HG03565 (cell line): Measurements from ENCODE around the gene CEP72.
"Not testable (repeated sequence)": the region's sequence is repeated elsewhere in the genome, so short reads cannot be mapped to it uniquely, and the experiment has no call there.

Source experiments
- ATAC-seq: cut with Tn5 transposase; IDR thresholded peaks from one replicate; pipeline ENCODE4 v1.9.1; 2021; ENCODE audit warnings: mild to moderate bottlenecking, moderate library complexity; ENCODE audit not compliant: unreplicated experiment

CEP72 gene, protein sequence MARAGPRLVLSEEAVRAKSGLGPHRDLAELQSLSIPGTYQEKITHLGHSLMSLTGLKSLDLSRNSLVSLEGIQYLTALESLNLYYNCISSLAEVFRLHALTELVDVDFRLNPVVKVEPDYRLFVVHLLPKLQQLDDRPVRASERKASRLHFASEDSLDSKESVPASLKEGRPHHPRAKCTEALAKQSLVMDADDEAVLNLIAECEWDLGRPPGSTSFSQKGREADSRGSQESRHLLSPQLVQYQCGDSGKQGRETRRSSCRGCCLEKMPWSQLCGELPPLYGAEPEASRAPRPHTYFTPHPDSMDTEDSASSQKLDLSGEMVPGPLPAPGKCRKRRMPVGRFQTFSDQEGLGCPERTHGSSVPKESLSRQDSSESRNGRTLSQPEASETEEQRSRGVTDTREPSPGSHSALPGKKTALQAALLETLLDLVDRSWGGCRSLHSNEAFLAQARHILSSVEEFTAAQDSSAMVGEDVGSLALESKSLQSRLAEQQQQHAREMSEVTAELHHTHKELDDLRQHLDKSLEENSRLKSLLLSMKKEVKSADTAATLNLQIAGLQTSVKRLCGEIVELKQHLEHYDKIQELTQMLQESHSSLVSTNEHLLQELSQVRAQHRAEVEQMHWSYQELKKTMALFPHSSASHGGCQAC

DNA sequence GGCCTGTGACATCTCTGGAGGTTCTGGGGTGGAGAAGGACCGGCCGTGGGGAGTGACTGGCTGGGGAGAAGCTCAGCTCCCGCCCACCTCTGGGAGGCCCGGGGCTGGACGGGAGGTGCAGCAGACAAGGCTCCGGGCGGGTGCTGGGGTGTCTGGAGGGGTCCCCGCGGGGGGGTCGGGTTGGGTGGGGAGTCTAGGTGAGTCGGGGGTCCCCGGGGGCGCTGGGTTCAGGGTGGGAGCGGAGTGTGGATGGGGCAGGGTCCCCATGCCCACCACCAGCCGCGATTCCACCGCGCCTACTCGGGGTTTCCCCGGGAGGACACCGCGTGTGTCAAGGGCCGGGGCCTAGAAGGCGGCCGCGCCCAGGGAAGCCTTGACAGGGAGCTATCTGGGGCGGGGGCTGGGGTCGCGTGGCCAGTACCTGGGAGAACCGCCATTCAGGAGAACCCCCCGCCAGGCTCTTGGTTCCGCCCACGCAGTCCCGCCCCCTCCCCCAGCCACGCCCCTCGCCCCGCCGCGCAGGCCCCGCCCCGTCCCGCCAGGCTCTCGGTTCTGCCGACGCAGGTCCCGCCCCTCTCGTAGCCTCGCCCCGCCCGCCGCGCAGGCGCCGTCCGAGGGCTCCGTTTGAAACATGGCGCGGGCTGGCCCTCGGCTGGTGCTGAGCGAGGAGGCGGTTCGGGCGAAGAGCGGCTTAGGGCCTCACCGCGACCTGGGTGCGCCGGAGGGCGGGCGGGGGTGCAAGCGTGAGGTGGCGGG is at the start of gene CEP72:
TSS of gene CEP72 (plus strand) at position 610 of the 756 bp plus-strand sequence. CDS start at position 632, 22 bp downstream.
- peak; percentile 62 for ATAC-seq

DNA sequence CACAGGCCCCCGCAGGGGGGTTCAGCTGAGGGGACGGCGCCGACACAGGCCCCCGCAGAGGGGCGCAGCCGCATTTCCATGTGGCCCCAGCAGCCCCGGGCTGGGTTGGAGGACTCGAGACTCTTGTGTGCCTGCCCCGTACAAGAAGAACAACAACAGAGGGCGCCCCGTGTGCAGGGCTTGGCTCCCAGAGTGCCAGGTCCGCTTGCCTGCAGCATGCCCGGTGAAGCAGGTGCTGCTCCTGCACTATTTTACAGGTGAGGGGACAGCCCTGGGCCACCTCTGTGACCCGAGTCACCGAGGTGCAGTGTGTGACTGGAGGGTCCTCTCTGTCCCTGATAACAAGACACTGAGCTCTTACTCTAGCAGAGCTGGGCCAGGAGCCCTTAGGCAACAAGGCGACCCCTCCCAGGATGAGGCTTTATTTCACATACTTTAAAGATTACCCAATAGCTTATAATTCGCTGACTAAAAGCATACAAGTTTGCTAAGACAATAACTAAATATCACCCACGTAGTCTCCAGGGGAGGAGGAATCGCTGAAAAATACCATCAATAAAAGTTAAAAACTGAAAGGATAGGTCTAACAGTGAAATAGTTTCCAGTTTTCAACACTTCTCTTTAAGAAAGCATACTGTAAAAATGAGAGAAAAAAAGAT is 46.2 kb upstream of the CEP72 start:
- ATAC-seq, result no peak

DNA sequence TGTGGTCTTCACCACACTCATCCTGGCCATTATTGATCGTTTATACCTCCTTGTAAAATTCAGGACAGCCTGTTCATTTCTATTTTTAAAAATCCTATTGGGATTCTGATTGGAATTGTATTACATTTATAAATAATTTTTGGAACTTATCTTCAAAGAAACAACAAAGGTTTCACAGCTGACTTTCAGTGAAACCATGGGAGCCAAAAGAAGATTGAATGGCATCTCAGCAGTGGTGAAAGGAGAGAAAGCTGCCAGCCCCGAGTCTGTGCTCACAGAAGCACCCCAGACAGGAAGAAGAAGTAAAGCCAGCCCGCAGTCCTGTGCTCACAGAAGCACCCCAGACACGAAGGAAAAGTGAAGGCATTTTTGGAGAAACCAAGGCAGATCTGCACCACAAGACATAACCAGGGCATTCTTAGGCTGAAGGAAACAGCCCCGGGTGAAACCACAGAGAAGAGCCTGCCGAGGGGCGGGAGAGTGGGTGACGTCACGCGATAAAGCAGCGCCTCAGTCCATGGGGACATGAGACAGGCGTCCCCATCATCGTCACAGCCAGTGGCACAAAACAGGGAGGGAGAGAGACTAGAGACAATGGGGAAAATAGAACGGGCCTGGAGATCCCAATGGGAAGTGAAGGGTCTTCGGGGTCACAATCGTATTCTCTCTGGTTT is 45.4 kb upstream of the CEP72 start:
- no peak for ATAC-seq

DNA sequence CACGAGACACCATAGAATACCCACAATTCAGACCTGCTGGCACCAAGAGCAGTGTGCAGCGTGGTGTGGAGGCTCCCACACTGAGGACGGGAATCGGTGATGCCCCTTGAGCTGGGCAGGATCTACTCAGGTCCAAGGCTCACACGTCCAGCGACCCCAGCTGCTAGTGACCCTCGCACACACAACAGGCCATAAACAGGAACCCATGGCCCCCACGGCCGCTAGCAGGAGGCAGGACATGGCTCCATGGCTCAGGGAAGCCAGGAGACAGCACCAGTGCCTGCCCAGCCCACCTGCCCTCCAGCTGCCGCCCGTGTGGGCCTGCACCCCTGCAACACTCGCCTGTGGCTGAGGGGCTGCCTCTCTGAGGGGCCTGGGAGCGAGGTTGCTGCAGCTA is 44.5 kb upstream of the CEP72 start:
- no peak for ATAC-seq

DNA sequence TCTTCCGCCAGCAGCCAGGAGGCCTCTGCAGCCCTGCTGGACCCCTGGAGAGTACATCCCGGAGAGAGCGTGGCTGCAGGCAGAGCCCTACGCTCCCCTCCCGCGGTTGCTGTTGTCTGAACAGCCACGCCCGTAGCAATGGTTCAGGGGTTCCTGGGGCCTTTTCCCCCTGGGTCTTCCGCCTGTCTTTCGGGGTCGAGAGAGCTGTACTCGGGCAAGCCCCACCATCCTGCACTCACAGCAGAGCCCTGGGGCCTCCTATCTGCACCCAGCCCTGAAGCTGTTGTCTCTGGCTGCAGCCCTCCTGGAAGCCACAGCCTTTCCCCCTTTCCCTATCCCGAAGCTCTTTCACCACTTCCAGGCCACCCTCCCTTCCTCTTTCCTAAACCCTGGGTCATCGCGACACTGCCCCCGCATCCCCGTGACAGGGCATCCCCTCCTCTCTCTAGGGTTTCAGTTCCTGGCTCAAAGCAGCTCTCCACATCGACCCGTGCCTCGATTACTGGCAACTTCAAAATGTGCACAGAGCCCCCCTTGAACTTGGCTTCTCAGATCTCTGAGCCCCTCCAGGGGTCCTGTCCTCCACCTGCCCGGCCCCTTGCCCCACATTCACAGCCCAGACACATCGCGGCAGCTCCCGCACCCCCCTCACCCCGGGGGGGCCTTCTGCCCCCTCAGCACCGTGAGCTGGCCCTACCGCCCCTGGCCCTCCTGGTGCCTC is 43.9 kb upstream of the CEP72 start:
- no peak for ATAC-seq

DNA sequence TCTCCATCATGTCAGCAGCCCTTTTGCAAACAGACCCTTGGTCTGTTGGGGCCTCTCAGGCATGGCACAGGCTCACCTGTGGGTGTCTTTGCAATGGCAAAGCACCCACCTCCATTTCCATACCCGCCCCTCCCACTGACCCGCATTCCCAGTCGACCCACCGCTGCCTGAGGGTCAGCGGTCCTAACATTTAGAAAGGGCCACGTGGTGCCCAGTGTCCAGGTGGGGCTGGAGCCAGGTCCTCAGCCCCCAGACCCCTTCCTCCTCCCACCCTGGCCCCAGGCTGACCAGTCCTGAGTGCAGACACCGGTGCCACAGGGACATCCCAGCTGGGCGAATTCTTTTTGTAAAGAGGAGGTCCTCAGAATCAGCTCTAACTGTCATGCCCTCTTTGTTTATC is 43.3 kb upstream of the CEP72 start:
- ATAC-seq, result no peak

DNA sequence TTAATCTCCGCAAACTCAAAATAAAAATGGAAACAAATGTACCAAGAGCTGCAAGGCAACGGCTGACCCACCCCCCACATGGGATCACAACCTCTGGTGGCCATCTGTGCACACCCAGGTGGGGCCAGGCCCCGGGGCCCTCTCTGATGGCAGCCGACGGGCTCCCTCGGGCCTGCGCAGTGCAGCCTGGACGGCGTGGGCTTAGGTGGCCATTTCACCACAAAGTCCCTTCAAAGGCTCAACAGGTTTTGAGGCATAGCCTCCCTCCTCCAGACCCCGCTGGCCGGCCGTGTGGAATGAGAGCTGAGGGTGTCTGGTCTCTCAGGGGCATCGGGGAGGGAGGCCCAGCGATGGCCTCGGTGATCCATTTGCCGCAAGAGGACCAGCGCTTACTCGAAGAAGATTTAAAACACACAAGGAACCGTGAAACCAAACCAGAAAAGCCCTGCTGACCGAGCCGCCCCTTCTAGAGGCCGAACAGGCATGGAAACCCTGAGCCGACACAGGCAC is 42.7 kb upstream of the CEP72 start:
- ATAC-seq, result no peak

DNA sequence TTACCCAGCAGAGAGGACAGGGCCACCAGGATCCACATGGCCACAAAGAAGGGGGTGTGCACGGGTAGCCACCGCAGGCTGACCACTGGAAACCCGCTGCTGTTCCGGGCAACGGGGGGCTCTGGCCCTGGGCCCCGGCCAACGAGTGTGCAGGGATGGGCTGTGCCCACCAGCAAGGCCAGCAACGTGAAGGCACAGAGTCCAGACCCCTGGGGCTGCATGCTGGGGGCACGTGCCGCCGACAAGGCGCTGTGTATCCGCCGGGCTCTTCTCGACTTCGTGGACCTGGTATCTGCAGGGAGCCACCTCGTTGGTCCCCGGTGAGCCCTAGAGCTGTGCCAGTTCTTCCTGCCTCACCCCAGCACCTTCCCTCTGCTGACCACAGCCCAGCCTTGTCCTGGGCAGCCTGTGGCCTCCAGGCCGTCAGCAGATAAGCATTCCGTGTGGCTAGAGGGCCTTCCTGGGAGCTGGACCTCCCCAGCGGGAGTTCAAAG is 42.2 kb upstream of the CEP72 start:
- no peak for ATAC-seq

DNA sequence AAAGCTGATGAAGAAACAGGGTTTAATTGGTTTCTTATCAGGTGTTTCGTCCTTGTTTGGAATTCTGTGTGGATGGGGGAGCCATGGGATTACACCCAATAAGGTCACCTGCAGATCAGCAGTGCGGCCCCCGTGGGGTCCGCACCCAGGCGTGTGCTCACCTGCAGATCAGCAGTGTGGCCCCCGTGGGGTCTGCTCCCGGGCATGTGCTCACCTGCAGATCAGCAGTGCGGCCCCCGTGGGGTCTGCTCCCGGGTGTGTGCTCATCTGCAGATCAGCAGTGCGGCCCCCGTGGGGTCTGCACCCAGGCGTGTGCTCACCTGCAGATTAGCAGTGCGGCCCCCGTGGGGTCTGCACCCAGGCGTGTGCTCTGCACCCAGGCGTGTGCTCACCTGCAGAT is 41.7 kb upstream of the CEP72 start:
- no peak for ATAC-seq

DNA sequence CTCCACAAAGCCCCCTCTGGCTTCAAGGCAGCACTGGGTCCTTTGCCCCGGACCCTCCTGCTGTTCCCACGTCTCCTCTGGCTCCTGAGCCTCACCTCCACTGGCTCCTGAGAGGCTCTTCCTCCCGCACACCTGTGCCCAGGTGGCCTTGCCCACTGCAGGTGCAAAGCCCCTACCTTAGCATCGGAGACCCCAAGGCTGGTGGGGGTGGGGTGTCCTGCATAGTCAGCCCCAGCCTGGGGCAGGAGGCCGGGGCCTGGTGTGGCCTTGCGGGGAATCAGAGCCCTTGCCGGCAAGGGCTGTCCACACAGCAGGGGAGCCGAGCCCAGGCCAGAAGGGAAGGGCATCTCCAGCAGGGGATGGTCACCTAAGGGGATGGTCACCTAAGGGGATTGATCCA is 41.3 kb upstream of the CEP72 start:
- no peak for ATAC-seq

DNA sequence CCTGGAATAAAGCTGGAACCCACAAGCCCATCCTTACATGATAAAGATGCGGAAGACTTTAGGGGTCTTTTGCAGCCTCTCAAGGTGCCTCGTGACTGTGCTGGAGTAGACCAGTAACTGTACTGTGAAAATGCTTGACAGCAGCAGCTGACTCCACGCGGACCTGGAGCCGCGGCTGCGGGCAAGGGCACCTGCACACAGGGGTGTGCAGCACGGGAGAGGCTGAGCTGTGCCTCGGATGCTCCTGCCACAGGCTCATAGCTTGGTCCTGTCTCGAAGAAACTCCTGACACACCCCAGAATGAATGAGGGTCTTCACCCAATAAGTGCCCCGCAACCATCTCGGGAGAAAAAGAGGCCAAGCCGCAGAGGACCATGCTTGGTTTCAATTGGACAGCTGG is 40.3 kb upstream of the CEP72 start:
- ATAC-seq, result no peak

DNA sequence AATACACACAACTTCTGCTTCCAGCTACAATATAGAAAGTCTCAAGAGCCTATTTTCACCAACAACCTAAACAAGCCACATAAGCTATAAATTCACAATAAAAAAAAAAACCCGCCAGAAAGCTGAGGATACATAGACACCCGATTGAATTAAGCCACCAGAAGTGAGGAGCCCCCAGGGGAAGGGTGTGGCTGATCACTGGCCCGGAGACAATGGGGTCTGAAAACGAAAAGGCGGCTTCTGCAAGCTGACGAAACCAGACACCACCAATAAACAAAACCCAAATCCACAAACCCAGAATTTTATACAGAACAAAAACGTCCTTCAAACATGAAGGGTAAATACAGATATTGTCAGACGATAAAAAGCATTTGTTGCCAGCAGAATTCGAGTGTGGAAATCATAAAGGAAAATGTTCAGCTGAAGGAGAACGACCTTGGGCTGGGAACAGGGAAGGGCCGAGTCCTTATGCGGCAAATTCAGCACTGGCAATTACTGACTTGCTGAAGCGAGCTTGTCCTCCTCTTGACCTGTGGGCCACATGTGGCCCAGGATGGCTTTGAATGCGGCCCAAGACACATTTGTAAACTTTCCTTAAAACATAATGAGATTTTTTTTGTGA is 39.6 kb upstream of the CEP72 start:
- ATAC-seq, result no peak

DNA sequence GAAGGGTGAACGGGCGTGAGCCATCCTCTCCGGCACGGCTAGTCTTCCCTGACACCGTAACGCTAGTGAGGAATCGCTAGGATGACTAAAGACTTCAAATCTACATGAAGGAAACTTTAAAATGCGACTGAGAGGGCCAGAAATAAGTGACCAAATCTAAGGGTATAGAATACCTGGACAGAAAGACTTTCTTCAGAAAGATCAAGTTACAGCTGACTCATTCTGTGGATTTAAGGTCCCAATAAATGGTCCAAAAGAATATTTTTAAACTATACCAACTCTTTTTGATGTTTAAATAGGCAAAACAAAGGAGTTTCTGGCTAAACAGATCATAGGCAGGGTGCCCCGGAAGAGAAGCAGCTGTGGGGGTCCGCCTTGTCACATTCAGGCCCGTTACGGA is 38.9 kb upstream of the CEP72 start:
- no peak for ATAC-seq

DNA sequence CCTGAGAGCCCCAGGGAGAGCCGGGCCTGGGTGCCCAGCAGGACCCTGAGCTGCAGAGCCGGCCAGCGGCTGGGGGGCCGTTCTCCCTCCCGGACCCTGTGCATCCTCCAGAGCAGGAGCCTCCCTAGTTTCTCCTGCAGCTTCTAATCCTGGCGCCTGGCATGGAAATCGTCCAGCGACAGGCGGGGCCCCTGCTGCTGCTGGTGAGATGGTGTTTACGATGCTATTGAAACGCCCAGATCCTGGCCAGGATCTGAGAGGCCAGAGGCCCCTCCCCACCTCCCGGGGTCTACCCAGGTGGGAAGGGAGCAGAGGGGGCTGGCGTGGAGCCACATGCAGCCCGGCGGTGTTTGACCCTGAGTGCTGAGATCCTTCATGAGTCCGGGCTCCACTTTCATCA is 38.2 kb upstream of the CEP72 start:
- ATAC-seq, result no peak

DNA sequence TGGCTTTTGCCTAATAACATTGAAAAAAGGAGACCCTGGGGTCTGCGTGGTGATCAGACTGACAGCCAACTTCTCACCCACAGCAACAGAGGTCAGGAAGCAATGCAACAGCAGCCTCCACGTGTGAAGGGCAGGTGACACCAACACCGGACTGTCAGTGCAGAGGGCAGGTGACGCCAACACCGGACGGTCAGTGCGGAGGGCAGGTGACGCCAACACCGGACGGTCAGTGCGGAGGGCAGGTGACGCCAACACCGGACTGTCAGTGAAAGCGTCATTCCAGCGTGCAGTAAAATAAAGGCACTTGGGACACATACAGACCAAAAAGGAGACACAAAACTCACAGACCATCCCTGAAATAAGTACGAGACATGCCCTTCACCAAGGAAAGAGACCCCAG is 37.2 kb upstream of the CEP72 start:
- ATAC-seq, result no peak

DNA sequence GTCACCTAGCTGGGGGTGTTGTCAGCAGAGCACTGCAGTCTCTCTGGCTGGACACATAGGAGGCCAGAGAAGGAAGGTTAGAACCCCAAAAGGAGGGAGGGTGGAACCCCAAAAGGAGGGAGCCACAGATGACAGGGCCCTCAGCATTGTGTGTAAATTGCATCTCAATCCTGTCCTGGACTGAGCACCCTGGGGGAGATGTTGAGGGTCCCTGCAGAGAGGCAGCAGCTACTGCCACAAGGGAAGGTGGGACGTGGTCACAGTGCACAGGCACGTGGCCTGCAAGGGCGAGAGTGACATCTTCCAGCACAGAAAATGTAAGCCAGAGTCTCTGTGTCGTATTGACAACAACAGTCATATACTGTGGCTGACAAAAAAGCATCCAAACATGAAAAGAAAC is 36.5 kb upstream of the CEP72 start:
- no peak for ATAC-seq

DNA sequence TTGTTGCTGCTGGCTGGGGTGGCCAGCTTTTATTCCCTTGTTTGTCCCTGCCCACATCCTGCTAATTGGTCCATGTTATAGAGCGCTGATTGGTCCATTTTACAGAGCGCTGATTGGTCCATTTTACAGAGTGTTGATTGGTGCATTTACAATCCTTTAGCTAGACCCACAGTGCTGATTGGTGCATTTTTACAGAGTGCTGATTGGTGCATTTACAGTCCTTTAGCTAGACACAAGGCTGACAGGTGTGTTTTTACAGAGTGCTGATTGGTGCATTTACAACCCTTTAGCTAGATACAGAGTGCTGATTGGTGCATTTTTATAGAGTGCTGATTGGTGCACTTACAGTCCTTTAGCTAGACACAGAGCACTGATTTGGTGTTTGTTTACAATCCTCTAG is 34.9 kb upstream of the CEP72 start:
- not testable (repeated sequence) for ATAC-seq

DNA sequence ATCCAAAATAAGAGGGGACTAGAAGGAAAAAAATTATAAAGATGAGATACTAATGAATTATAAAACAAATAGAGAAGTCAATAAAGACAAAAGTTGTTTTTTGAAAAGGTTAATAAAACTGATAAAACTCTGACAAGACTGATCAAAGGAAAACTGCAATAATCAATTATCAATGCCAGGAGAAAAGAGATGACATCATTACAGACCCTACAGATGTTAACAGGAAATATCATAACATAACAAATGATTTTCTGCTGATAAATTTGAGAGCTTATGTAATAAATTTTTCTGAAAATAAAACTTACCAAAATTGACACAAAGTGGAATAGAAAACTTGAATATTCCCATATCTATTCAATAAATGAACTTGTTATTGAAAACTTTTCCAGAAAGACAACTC is 34.3 kb upstream of the CEP72 start:
- no peak for ATAC-seq

DNA sequence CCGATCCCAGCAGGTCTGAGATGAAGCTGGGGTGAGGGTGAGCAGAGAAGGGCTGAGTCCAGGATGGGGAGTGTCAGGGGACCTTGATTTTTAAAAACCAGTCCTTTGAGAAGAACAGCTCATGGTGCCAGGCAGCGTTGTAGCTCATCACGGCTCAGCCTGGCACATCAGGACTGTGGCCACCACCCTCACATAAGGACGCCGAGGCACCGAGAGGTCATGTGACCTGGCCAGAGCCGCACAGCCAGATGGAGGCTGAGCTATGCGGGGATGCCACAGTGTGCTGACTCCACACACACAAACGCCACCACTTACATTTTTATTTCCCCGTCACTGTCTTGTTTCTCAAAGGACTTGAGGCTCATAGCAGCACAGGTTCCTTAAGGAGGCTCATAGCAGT is 32.9 kb upstream of the CEP72 start:
- no peak for ATAC-seq
